PC-3 (cell line): ENCODE measurements around the gene HLF. TPM values are rescaled to one million over a fixed set of nuclear protein-coding genes. Genes with fewer than 3 reads are reported as not detected.

Experiments
- ATAC-seq: fragments of 200-7000 bp; cut with Tn5 transposase; 2 replicates; pipeline ENCODE4 v1.9.1; 2020; ENCODE audit warnings: mild to moderate bottlenecking, moderate library complexity
- BruUV-seq: library from RNA; stranded (reverse); fragments of 400-500 nt; replicated peaks from 2 replicates; lab custom pipeline; 2021; lab: Mats Ljungman, UMichigan
- CTCF ChIA-PET: fragments of 300-600 bp; sonication (Branson Sonifier 250); formaldehyde crosslinking; loops from one replicate; lab custom pipeline; 2022; ENCODE audit warnings: antibody characterized with exemption; lab: Charles Lee
- POLR2A ChIA-PET: fragments of 300-600 bp; sonication (Branson Sonifier 250); formaldehyde crosslinking; loops from one replicate; lab custom pipeline; 2022; ENCODE audit warnings: antibody characterized with exemption; ENCODE audit not compliant: unreplicated experiment; lab: Charles Lee
- DNase-seq: peaks from one replicate; pipeline ENCODE4 v3.0.0-alpha.2; 2015
- H2AFZ ChIP-seq: fragments of 300-600 bp; sonication (generic); 2 replicates; pipeline ENCODE4 v1.6.0; 2016; ENCODE audit warnings: antibody characterized with exemption, low read length
- H3F3A ChIP-seq: fragments of 300-600 bp; sonication (generic); one replicate; pipeline ENCODE4 v1.6.0; 2017; ENCODE audit warnings: antibody characterized with exemption, low read length, control low read depth, mild to moderate bottlenecking; ENCODE audit not compliant: unreplicated experiment
- H3K27ac ChIP-seq: fragments of 300-600 bp; sonication (generic); 2 replicates; pipeline ENCODE4 v1.5.1; 2016; ENCODE audit warnings: mild to moderate bottlenecking, low read length
- H3K27me3 ChIP-seq: fragments of 300-600 bp; sonication (generic); 2 replicates; pipeline ENCODE4 v1.6.1; 2016; ENCODE audit warnings: low read length, mixed read lengths
- H3K36me3 ChIP-seq: fragments of 300-600 bp; sonication (generic); 2 replicates; pipeline ENCODE4 v1.6.1; 2016; ENCODE audit warnings: low read depth, mixed run types, low read length, mixed read lengths
- H3K4me1 ChIP-seq: fragments of 300-600 bp; sonication (generic); 2 replicates; pipeline ENCODE4 v1.5.1; 2016; ENCODE audit warnings: low read length; ENCODE audit not compliant: insufficient read depth
- H3K4me2 ChIP-seq: fragments of 300-600 bp; sonication (generic); 2 replicates; pipeline ENCODE4 v1.6.0; 2016; ENCODE audit warnings: low read length
- H3K4me3 ChIP-seq: fragments of 300-600 bp; sonication (generic); 2 replicates; pipeline ENCODE4 v1.5.1; 2016; ENCODE audit warnings: mild to moderate bottlenecking, low read length, mixed read lengths
- H3K79me2 ChIP-seq: fragments of 300-600 bp; sonication (generic); 2 replicates; pipeline ENCODE4 v1.6.1; 2017; ENCODE audit warnings: low read length, mixed read lengths
- H3K9ac ChIP-seq: fragments of 300-600 bp; sonication (generic); 2 replicates; pipeline ENCODE4 v1.6.0; 2016; ENCODE audit warnings: mild to moderate bottlenecking, low read length
- H3K9me2 ChIP-seq: fragments of 300-600 bp; sonication (generic); replicated peaks from 2 replicates; pipeline ENCODE4 v1.6.1; 2016; ENCODE audit warnings: mixed run types, low read length, mixed read lengths
- H3K9me3 ChIP-seq: fragments of 300-600 bp; sonication (generic); 2 replicates; pipeline ENCODE4 v1.6.1; 2016; ENCODE audit warnings: low read length, mixed read lengths
- H4K20me1 ChIP-seq: fragments of 300-600 bp; sonication (generic); 2 replicates; pipeline ENCODE4 v1.6.1; 2016; ENCODE audit warnings: low read length, mixed read lengths
- CTCF ChIP-seq: fragments of 300-600 bp; sonication (generic); conservative IDR thresholded peaks from 2 replicates; pipeline ENCODE4 v1.5.1; 2017; ENCODE audit warnings: antibody characterized with exemption, low read depth, mild to moderate bottlenecking, low read length
- EZH2 ChIP-seq: fragments of 300-600 bp; sonication (generic); IDR thresholded peaks from one replicate; pipeline ENCODE4 v1.6.1; 2017; ENCODE audit warnings: antibody characterized with exemption, mild to moderate bottlenecking, low read length; ENCODE audit not compliant: unreplicated experiment
- EZH2phosphoT487 ChIP-seq: fragments of 300-600 bp; sonication (generic); IDR thresholded peaks from 2 replicates; pipeline ENCODE4 v1.6.1; 2018; ENCODE audit warnings: mild to moderate bottlenecking, antibody characterized with exemption, low read length, borderline replicate concordance
- intact Hi-C: fragments of 100-400 bp; cut with micrococcal nuclease; formaldehyde crosslinking; loops from 2 replicates; pipeline ENCODE4 v1.9.0; 2023
- total RNA-seq: library from RNA; depleted of rRNA; stranded (reverse); fragments of >200 nt; gene quantifications from 2 replicates; pipeline ENCODE4 v1.2.3, GENCODE V29; 2014

The HLF gene
- total RNA-seq, 1 experiment from 2014 or later: 0.66 TPM

- DNase-seq (no peak), ATAC-seq (no peak)
- ChIA-PET POLR2A (no interaction called here), CTCF (interaction anchor here (0.6 kb wide), 2 partner anchors 106 to 349 kb away, joined by 3 to 5 read pairs; no protein-coding TSS in a partner anchor)
- no peak overlapping the region for H2AFZ ChIP-seq
- H3K27me3 ChIP-seq: no peaks in the 10 kb centered on the region
- H3K4me2 ChIP-seq: no peak overlapping the region
- no peaks in the 10 kb centered on the region for H3K9me3 ChIP-seq
- no peak overlapping the region for H3K9ac ChIP-seq
- TF ChIP-seq EZH2phosphoT487: no peak
- TF ChIP-seq EZH2: no peak
- no peak for TF ChIP-seq CTCF
- H3K4me1 ChIP-seq: no peaks in the 10 kb centered on the region
- H4K20me1 ChIP-seq: no peaks in the 10 kb centered on the region
- H3K79me2 ChIP-seq: no peaks in the 10 kb centered on the region
- no TSS peak for BruUV-seq
- H3F3A ChIP-seq: no peaks in the 10 kb centered on the region
- H3K9me2 ChIP-seq: no peaks in the 10 kb centered on the region
- H3K4me3 ChIP-seq: no peak overlapping the region
- intact Hi-C loops: loop anchor here (5.0 kb wide), 3 partner anchors 57 to 142 kb away; no protein-coding TSS in a partner anchor
- no peak overlapping the region for H3K27ac ChIP-seq
- H3K36me3 ChIP-seq: no peaks in the 10 kb centered on the region
Measured at GRCh38 chr17:55354941-55355340, 90.2 kb downstream of the HLF start.

- Histone ChIP-seq H4K20me1 (no peaks in the 10 kb centered on the region), H3K27me3 (no peaks in the 10 kb centered on the region), H3K27ac (no peak overlapping the region), H3K9me2 (no peaks in the 10 kb centered on the region), H3K4me3 (no peak overlapping the region), H3K9ac (no peak overlapping the region), H3F3A (no peaks in the 10 kb centered on the region), H3K79me2 (no peaks in the 10 kb centered on the region), H3K4me2 (no peak overlapping the region), H2AFZ (peak overlapping the region; percentile 30), H3K36me3 (no peaks in the 10 kb centered on the region), H3K9me3 (peaks cover 11% of the 10 kb centered on the region), H3K4me1 (no peaks in the 10 kb centered on the region)
- intact Hi-C loops: loop anchor here (2.0 to 5.0 kb wide), 4 partner anchors 56 to 158 kb away; no protein-coding TSS in a partner anchor
- TF ChIP-seq CTCF (peak; percentile 96), EZH2 (no peak), EZH2phosphoT487 (no peak)
- no TSS peak for BruUV-seq
- DNase-seq (peak; percentile 93), ATAC-seq (peak; percentile 100)
- POLR2A ChIA-PET: interaction anchor here (0.6 kb wide), 1 partner anchor 267 kb away, joined by 7 read pairs; no protein-coding TSS in a partner anchor
- CTCF ChIA-PET: interaction anchor here (0.6 to 2.4 kb wide), 6 partner anchors 9 to 338 kb away, joined by 3 to 10 read pairs (median 3); no protein-coding TSS in a partner anchor
Measured at GRCh38 chr17:55356434-55357328, 91.9 kb downstream of the HLF start.

- ATAC-seq (no peak), DNase-seq (no peak)
- Histone ChIP-seq H3K4me1 (no peaks in the 10 kb centered on the region), H3K9me2 (no peaks in the 10 kb centered on the region), H2AFZ (no peak overlapping the region), H3K4me3 (no peak overlapping the region), H3K27me3 (0 out of 2 replicates have a peak, but pooled peaks cover under 1% of the 10 kb centered on the region), H3K36me3 (no peaks in the 10 kb centered on the region), H3K27ac (no peak overlapping the region), H4K20me1 (no peaks in the 10 kb centered on the region), H3K9ac (no peak overlapping the region), H3K79me2 (no peaks in the 10 kb centered on the region), H3F3A (no peaks in the 10 kb centered on the region), H3K9me3 (peaks cover 11% of the 10 kb centered on the region), H3K4me2 (no peak overlapping the region)
- ChIA-PET POLR2A (interaction anchor here (0.6 kb wide), 1 partner anchor 158 kb away, joined by 11 read pairs; no protein-coding TSS in a partner anchor), CTCF (no interaction called here)
- no peak for TF ChIP-seq CTCF
- TF ChIP-seq EZH2: no peak
- no peak for TF ChIP-seq EZH2phosphoT487
- intact Hi-C loops: no loop called here
- BruUV-seq: no TSS peak
Measured at GRCh38 chr17:55360971-55361370, 96.2 kb downstream of the HLF start.
